Measurements from ENCODE around the gene ARHGAP45. TPM values are rescaled to one million over a fixed set of nuclear protein-coding genes. Genes with fewer than 3 reads are reported as not detected.

The ARHGAP45 gene
- total RNA-seq, 1 donor from 2014 or later: 8.9 TPM

GRCh38 chr19:1108291-1109031 lies 41.5 kb downstream of the ARHGAP45 start:
- peaks cover 14 to 36% (median 21%) of the 10 kb centered on the region in 3 donors for H3K4me1 ChIP-seq (ENCODE audit: control insufficient read depth in 3 of 3, insufficient read depth in 3 of 3, low read length in 3 of 3)
- H3K9me3 ChIP-seq (ENCODE audit: control insufficient read depth in 3 of 3, low read length in 3 of 3): no peaks in the 10 kb centered on the region
- H3K9ac ChIP-seq (ENCODE audit: low read depth in 1 of 3, low read length in 3 of 3): no peak overlapping the region
- no peak overlapping the region for H3K27ac ChIP-seq (ENCODE audit: low read depth, low read length)
- no peaks in the 10 kb centered on the region for H3K27me3 ChIP-seq (ENCODE audit: control insufficient read depth in 3 of 3, insufficient read depth in 3 of 3, low read length in 3 of 3)
- no peak overlapping the region for H3K4me3 ChIP-seq (ENCODE audit: low read length in 3 of 3)
- H3K36me3 ChIP-seq (ENCODE audit: control insufficient read depth in 3 of 3, insufficient read depth in 3 of 3, low read length in 3 of 3): peaks cover 6 to 32% (median 15%) of the 10 kb centered on the region in 3 donors

- peaks cover 8 to 35% (median 20%) of the 10 kb centered on the region in 3 donors for H3K36me3 ChIP-seq (ENCODE audit: control insufficient read depth in 3 of 3, insufficient read depth in 3 of 3, low read length in 3 of 3)
- peaks cover 17 to 40% (median 26%) of the 10 kb centered on the region in 3 donors for H3K4me1 ChIP-seq (ENCODE audit: control insufficient read depth in 3 of 3, insufficient read depth in 3 of 3, low read length in 3 of 3)
- H3K27ac ChIP-seq (ENCODE audit: low read depth, low read length): no peak overlapping the region
Measured at GRCh38 chr19:1109032-1109551, 42.1 kb downstream of the ARHGAP45 start.

GRCh38 chr19:1109697-1110671 lies 43.0 kb downstream of the ARHGAP45 start:
- Histone ChIP-seq H3K4me1 (ENCODE audit: control insufficient read depth in 3 of 3, insufficient read depth in 3 of 3, low read length in 3 of 3) (peaks cover 17 to 42% (median 25%) of the 10 kb centered on the region in 3 donors), H3K27me3 (ENCODE audit: control insufficient read depth in 3 of 3, insufficient read depth in 3 of 3, low read length in 3 of 3) (no peaks in the 10 kb centered on the region), H3K27ac (ENCODE audit: low read depth, low read length) (no peak overlapping the region), H3K9me3 (ENCODE audit: control insufficient read depth in 3 of 3, low read length in 3 of 3) (no peaks in the 10 kb centered on the region), H3K4me3 (ENCODE audit: low read length in 3 of 3) (no peak overlapping the region), H3K9ac (ENCODE audit: low read depth in 1 of 3, low read length in 3 of 3) (no peak overlapping the region), H3K36me3 (ENCODE audit: control insufficient read depth in 3 of 3, insufficient read depth in 3 of 3, low read length in 3 of 3) (peaks cover 11 to 36% (median 24%) of the 10 kb centered on the region in 3 donors)

More at GRCh38 chr19:1109032-1109551, 42.1 kb downstream of the ARHGAP45 start:
- Histone ChIP-seq H3K9me3 (ENCODE audit: control insufficient read depth in 3 of 3, low read length in 3 of 3) (no peaks in the 10 kb centered on the region), H3K4me3 (ENCODE audit: low read length in 3 of 3) (no peak overlapping the region), H3K9ac (ENCODE audit: low read depth in 1 of 3, low read length in 3 of 3) (no peak overlapping the region), H3K27me3 (ENCODE audit: control insufficient read depth in 3 of 3, insufficient read depth in 3 of 3, low read length in 3 of 3) (no peaks in the 10 kb centered on the region)

GRCh38 chr19:1110809-1111640 lies 44.1 kb downstream of the ARHGAP45 start:
- Histone ChIP-seq H3K9ac (ENCODE audit: low read depth in 1 of 3, low read length in 3 of 3) (no peak overlapping the region), H3K36me3 (ENCODE audit: control insufficient read depth in 3 of 3, insufficient read depth in 3 of 3, low read length in 3 of 3) (peaks cover 12 to 37% (median 26%) of the 10 kb centered on the region in 3 donors), H3K4me1 (ENCODE audit: control insufficient read depth in 3 of 3, insufficient read depth in 3 of 3, low read length in 3 of 3) (peaks cover 10 to 31% (median 16%) of the 10 kb centered on the region in 3 donors), H3K27me3 (ENCODE audit: control insufficient read depth in 3 of 3, insufficient read depth in 3 of 3, low read length in 3 of 3) (no peaks in the 10 kb centered on the region), H3K4me3 (ENCODE audit: low read length in 3 of 3) (no peak overlapping the region), H3K9me3 (ENCODE audit: control insufficient read depth in 3 of 3, low read length in 3 of 3) (no peaks in the 10 kb centered on the region), H3K27ac (ENCODE audit: low read depth, low read length) (no peak overlapping the region)

GRCh38 chr19:1111641-1112267 lies 44.8 kb downstream of the ARHGAP45 start:
- H3K9me3 ChIP-seq (ENCODE audit: control insufficient read depth in 3 of 3, low read length in 3 of 3): no peaks in the 10 kb centered on the region
- no peaks in the 10 kb centered on the region for H3K27me3 ChIP-seq (ENCODE audit: control insufficient read depth in 3 of 3, insufficient read depth in 3 of 3, low read length in 3 of 3)
- H3K4me1 ChIP-seq (ENCODE audit: control insufficient read depth in 3 of 3, insufficient read depth in 3 of 3, low read length in 3 of 3): peaks cover 8 to 24% (median 16%) of the 10 kb centered on the region in 3 donors
- H3K9ac ChIP-seq (ENCODE audit: low read depth in 1 of 3, low read length in 3 of 3): no peak overlapping the region
- H3K27ac ChIP-seq (ENCODE audit: low read depth, low read length): no peak overlapping the region
- H3K4me3 ChIP-seq (ENCODE audit: low read length in 3 of 3): no peak overlapping the region
- H3K36me3 ChIP-seq (ENCODE audit: control insufficient read depth in 3 of 3, insufficient read depth in 3 of 3, low read length in 3 of 3): peaks cover 14 to 32% (median 24%) of the 10 kb centered on the region in 3 donors

- H3K4me1 ChIP-seq (ENCODE audit: control insufficient read depth in 3 of 3, insufficient read depth in 3 of 3, low read length in 3 of 3): peaks cover 8 to 20% (median 16%) of the 10 kb centered on the region in 3 donors
- no peak overlapping the region for H3K4me3 ChIP-seq (ENCODE audit: low read length in 3 of 3)
- H3K27ac ChIP-seq (ENCODE audit: low read depth, low read length): peak overlapping the region; percentile 83
- H3K36me3 ChIP-seq (ENCODE audit: control insufficient read depth in 3 of 3, insufficient read depth in 3 of 3, low read length in 3 of 3): peaks cover 20 to 29% (median 24%) of the 10 kb centered on the region in 3 donors
- H3K9ac ChIP-seq (ENCODE audit: low read depth in 1 of 3, low read length in 3 of 3): peak overlapping the region in 1 of 3 donors; percentile 45
- H3K9me3 ChIP-seq (ENCODE audit: control insufficient read depth in 3 of 3, low read length in 3 of 3): no peaks in the 10 kb centered on the region
- no peaks in the 10 kb centered on the region for H3K27me3 ChIP-seq (ENCODE audit: control insufficient read depth in 3 of 3, insufficient read depth in 3 of 3, low read length in 3 of 3)
Measured at GRCh38 chr19:1112268-1113029, 45.5 kb downstream of the ARHGAP45 start.

GRCh38 chr19:1113030-1113985 lies 46.3 kb downstream of the ARHGAP45 start:
- Histone ChIP-seq H3K27ac (ENCODE audit: low read depth, low read length) (peak overlapping the region; percentile 83), H3K9me3 (ENCODE audit: control insufficient read depth in 3 of 3, low read length in 3 of 3) (no peaks in the 10 kb centered on the region), H3K4me3 (ENCODE audit: low read length in 3 of 3) (peak overlapping the region; percentile 31 to 60 (median 50)), H3K27me3 (ENCODE audit: control insufficient read depth in 3 of 3, insufficient read depth in 3 of 3, low read length in 3 of 3) (no peaks in the 10 kb centered on the region), H3K9ac (ENCODE audit: low read depth in 1 of 3, low read length in 3 of 3) (peak overlapping the region; percentile 59 to 82 (median 73)), H3K36me3 (ENCODE audit: control insufficient read depth in 3 of 3, insufficient read depth in 3 of 3, low read length in 3 of 3) (peaks cover 25 to 32% (median 28%) of the 10 kb centered on the region in 3 donors), H3K4me1 (ENCODE audit: control insufficient read depth in 3 of 3, insufficient read depth in 3 of 3, low read length in 3 of 3) (peaks cover 8 to 20% (median 16%) of the 10 kb centered on the region in 3 donors)

All from skeletal muscle tissue (tissue), 4 donors.